GM12872 (cell line): ENCODE results near the gene SH3GL2.

ENCODE experiments used
- CTCF ChIP-seq: IDR thresholded peaks from 3 replicates; pipeline ENCODE4 v1.5.1; 2011; ENCODE audit warnings: low read depth, mild to moderate bottlenecking, low read length, moderate library complexity; ENCODE audit not compliant: insufficient read depth

SH3GL2 gene

GRCh38 chr9:17635115-17635890, 56.4 kb downstream of the SH3GL2 start:
- no peak for TF ChIP-seq CTCF

DNA sequence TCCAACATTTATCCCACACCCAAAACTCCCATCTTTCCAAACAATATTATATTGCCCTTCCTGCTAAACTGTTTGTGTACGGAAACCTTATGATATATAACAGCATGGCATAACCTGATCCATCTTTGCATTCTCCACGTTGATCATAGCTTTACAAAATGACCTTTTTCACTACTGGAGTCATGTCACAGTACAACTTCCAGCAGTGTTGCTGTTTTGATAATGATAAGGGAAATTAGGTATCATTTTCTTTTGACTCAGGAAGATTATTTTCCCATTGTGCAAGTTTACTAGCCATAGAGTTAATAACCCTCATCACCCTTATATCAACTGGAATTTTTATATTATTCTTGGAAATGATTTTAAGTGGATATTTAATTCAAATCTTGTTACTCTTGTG, 57.5 kb downstream of the SH3GL2 start:
- TF ChIP-seq CTCF = no peak

DNA sequence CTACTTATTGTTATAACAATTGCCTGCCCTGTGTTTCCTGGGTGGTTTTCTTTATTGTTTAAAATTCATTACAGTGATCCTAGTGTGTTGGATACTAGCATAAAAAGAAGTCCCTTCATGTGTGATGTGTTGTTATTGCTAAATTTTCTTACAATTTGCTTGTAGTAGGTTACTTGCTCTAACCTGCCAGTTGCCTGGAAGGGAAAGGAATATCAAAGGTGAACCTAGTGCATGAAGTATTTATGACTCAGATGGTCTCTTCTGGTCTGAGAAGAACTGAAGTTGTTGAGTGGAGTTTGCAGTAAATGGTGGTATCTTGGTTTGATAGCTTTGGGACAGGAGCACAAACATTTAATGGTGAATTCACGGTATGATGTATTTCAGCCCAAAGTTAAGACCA, 58.0 kb downstream of the SH3GL2 start:
- no peak for TF ChIP-seq CTCF

DNA sequence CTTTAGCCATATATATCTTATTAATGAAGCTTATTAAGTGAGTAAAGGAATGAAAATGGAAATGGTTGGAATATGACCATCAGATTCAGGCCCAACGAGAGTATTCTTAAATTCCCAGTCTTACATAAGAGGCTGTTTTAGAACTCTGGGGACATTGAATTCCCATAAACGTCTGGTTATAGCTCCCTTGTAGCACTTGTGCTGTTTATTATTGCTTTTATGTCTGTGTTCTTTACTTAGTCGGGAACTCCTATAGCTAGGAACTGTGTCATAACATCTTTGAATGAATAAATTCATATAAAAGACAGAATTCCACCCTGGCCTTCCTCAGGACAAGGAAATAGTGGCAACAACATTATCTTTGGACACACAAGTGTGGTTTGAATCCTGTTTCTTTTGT, 58.4 kb downstream of the SH3GL2 start:
- no peak for TF ChIP-seq CTCF

- TF ChIP-seq CTCF = no peak
Measured at GRCh38 chr9:17648516-17648915, 69.7 kb downstream of the SH3GL2 start.

DNA sequence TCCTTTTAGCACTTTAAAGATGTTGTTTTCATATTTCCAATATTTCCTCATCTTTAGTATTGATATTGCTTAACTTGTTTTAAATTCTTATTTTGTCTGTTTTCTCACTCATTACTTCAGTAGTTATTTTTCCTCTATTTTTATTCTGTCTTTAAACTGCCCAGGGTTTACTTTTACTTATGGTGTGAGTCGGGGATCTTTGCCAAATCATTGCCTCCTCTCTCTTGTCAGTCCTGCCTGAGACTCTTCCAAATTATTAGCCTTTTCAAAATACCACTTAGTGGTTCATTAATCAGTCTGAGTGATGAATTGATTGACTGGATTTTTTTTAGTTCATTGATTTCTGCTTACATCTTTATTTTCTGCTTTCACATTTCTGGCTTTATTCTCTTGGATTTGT, 72.9 kb downstream of the SH3GL2 start:
- TF ChIP-seq CTCF = no peak

DNA sequence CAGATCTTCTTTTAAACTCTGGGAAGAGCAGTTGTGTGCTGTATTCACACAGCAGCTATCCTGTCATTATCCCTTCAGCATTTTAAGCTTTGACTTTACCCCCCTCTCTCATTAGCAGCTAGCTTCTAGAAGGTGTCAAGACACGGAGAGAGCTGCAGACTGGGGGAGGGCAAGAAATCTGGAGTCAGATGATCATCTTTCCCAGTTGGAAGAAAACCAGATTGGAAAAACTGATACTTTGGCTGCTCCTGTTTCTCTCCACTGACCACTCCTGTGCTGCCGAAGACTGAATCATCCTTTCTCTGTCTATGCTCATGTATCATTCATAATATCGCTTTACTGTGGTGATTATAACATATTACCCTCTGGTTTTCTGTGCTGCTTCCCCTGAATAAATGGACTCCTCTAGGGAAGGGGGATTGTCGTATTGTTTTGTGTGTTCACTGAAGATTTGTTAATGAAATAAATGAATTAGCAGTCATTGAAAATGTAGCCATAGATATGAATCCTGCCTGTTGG, 75.1 kb downstream of the SH3GL2 start:
- TF ChIP-seq CTCF = no peak

DNA sequence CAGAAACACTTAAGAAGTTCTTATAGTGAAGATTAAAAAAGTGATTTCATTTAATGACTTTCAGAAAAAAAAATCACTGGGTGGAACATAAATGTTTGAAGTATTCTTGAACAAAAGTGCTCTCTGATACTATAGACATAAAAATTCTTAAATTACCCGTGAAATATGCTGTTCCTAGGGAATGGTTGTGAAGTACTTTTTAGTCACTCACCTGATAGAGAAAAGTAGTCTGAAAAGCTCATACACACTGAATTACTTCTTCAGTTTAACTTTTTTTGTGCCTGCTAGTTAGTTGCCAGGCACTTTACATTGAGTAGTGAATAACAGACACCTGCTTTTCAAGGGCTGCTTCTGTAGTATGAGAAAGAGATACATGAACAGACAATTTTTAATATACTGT, 78.0 kb downstream of the SH3GL2 start:
- no peak for TF ChIP-seq CTCF
